Colonic mucosa (tissue), 4 donors: ENCODE results near the gene ARHGEF37. TPM values are rescaled to one million over a fixed set of nuclear protein-coding genes. Genes with fewer than 3 reads are reported as not detected.
A peak's percentile ranks its signal among the peaks of the same experiment; 100 is the strongest.
"Not testable (repeated sequence)": the region's sequence is repeated elsewhere in the genome, so short reads cannot be mapped to it uniquely, and the experiment has no call there.

Experiments used
- DNase-seq: peaks from one replicate; pipeline ENCODE4 v3.0.0-alpha.2; 2020
- H3K27ac ChIP-seq: fragments of 200-600 bp; one replicate; pipeline ENCODE4 v1.8.0; 2021
- H3K27me3 ChIP-seq: fragments of 200-600 bp; one replicate; pipeline ENCODE4 v1.8.0; 2021
- H3K36me3 ChIP-seq: fragments of 200-600 bp; one replicate; pipeline ENCODE4 v1.8.0; 2021
- H3K4me1 ChIP-seq: fragments of 200-600 bp; one replicate; pipeline ENCODE4 v1.8.0; 2021; ENCODE audit warnings: mild to moderate bottlenecking
- H3K4me3 ChIP-seq: fragments of 200-600 bp; one replicate; pipeline ENCODE4 v1.8.0; 2021
- H3K9ac ChIP-seq, 2 donors: one replicate each; pipeline ENCODE4 v1.7.0; 2013; ENCODE audit warnings: control low read depth in 2 of 2, low read depth in 2 of 2, low read length in 2 of 2
- H3K9me3 ChIP-seq: fragments of 200-600 bp; one replicate; pipeline ENCODE4 v1.8.0; 2021
- CTCF ChIP-seq: fragments of 200-600 bp; IDR thresholded peaks from one replicate; pipeline ENCODE4 v1.8.0; 2022; ENCODE audit warnings: antibody characterized with exemption, mild to moderate bottlenecking
- intact Hi-C: fragments of 100-400 bp; cut with DNase I; formaldehyde crosslinking; loops from one replicate; pipeline ENCODE4 v1.14.1; 2022
- total RNA-seq, 2 donors: library from RNA; stranded (reverse); fragmentation: NEBNext Ultra II Directional in 1 of 2; extraction: Animal tissue kit (Norgen Biotek cat#: 25700) in 1 of 2; gene quantifications; one replicate each; pipeline ENCODE4 v1.2.1, GENCODE V29; 2021
- donor health status: healthy.
- donor health status: DM: no; HTN: no; CAD: no.
- donor health status: DM: no; HTN: no; CAD: no.

The ARHGEF37 gene
- total RNA-seq, 2 donors from 2014 or later = 11.9 to 15.7 TPM

- Histone ChIP-seq H3K4me1 (no peaks in the 10 kb centered on the region), H3K9ac (no peak overlapping the region), H3K27ac (no peak overlapping the region), H3K27me3 (no peaks in the 10 kb centered on the region), H3K9me3 (no peaks in the 10 kb centered on the region), H3K4me3 (no peak overlapping the region), H3K36me3 (no peaks in the 10 kb centered on the region)
- no peak for TF ChIP-seq CTCF
- intact Hi-C loops = loop anchor here (5.0 kb wide), 1 partner anchor 117 kb away; no protein-coding TSS in a partner anchor
- DNase-seq = no peak
These were observed 21.6 kb upstream of the ARHGEF37 start for GRCh38 chr5:149559706-149560105.

GRCh38 chr5:149561848-149562247, 19.4 kb upstream of the ARHGEF37 start:
- no peak overlapping the region for H3K9ac ChIP-seq
- no peak for DNase-seq
- H3K4me3 ChIP-seq = no peak overlapping the region

GRCh38 chr5:149563466-149563865, 17.8 kb upstream of the ARHGEF37 start:
- H3K27me3 ChIP-seq = no peaks in the 10 kb centered on the region
- intact Hi-C loops = loop anchor here (5.0 kb wide), 1 partner anchor 121 kb away; no protein-coding TSS in a partner anchor
- no peaks in the 10 kb centered on the region for H3K4me1 ChIP-seq
- peak overlapping the region in 1 of 2 donors; percentile 3 for H3K9ac ChIP-seq
- no peak for TF ChIP-seq CTCF
- no peaks in the 10 kb centered on the region for H3K36me3 ChIP-seq
- H3K4me3 ChIP-seq = no peak overlapping the region
- no peak for DNase-seq
- H3K9me3 ChIP-seq = no peaks in the 10 kb centered on the region
- peak overlapping the region; percentile 70 for H3K27ac ChIP-seq

More at GRCh38 chr5:149561848-149562247, 19.4 kb upstream of the ARHGEF37 start:
- TF ChIP-seq CTCF = no peak
- Histone ChIP-seq H3K4me1 (no peaks in the 10 kb centered on the region), H3K36me3 (no peaks in the 10 kb centered on the region), H3K27me3 (no peaks in the 10 kb centered on the region), H3K9me3 (no peaks in the 10 kb centered on the region), H3K27ac (peak overlapping the region; percentile 70)
- intact Hi-C loops = loop anchor here (5.0 kb wide), 1 partner anchor 120 kb away; no protein-coding TSS in a partner anchor

GRCh38 chr5:149564542-149565140, 16.7 kb upstream of the ARHGEF37 start:
- not testable (repeated sequence) for H3K4me3 ChIP-seq
- intact Hi-C loops = loop anchor here (2.0 to 5.0 kb wide), 2 partner anchors 122 to 182 kb away; no protein-coding TSS in a partner anchor

GRCh38 chr5:149567226-149567625, 14.1 kb upstream of the ARHGEF37 start:
- no peak overlapping the region for H3K9ac ChIP-seq
- no peaks in the 10 kb centered on the region for H3K36me3 ChIP-seq
- no peak for DNase-seq
- intact Hi-C loops = no loop called here
- H3K9me3 ChIP-seq = no peaks in the 10 kb centered on the region
- no peak overlapping the region for H3K27ac ChIP-seq
- no peak for TF ChIP-seq CTCF
- no peak overlapping the region for H3K4me3 ChIP-seq
- H3K27me3 ChIP-seq = no peaks in the 10 kb centered on the region
- H3K4me1 ChIP-seq = no peaks in the 10 kb centered on the region

More at GRCh38 chr5:149564542-149565140, 16.7 kb upstream of the ARHGEF37 start:
- H3K9me3 ChIP-seq, H3K36me3 ChIP-seq, H3K27ac ChIP-seq, H3K27me3 ChIP-seq, H3K9ac ChIP-seq, H3K4me1 ChIP-seq: not testable (repeated sequence)
- peak; percentile 17 for DNase-seq
- peak; percentile 60 for TF ChIP-seq CTCF
